Raji (cell line): ENCODE data around the gene DDIT3.

ENCODE experiments used
- POLR2A ChIP-seq: IDR thresholded peaks from 2 replicates; pipeline ENCODE4 v1.6.1; 2011; ENCODE audit warnings: low read depth, low read length, control low read depth; ENCODE audit not compliant: insufficient read depth

Gene DDIT3

DNA sequence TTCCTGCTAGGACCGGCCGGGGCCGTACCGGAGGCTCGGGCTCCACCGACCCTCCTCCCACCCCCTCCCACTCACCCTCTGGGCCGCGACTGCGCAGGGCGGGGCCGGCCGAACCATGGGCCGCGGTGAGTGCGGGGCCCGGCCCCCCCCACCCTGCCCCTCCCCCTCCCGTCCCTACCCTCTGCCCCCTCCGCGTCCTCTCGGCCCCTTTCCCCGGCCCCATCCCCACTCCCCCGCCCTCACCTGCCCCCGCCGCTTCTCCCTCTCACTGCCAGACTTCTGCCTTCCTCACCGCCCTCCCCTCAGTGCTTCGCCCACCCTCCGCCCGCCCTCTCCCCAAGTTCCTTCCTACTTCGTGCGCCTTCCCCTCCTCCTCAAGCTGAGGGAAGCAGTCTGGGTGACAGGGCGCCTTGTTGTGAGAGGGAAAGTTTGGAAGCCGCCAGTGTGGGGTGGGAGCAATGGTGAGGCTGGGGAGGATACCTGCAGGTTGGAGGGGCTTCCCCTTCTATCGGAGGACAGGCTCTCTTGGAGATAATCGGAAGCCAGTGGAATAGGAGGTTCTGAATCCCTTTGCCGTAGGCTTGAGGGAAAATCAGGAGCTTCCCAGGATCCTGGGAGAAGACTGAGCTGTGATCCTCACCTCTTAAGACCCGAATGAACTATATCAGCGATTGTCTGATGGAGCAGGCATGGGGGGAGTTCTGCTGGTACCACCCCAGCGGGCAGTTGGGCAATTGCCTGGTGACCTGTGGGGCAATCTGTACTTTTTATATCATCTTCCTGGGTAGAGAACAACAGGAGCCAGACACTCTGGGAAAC, 2.8 kb upstream of the DDIT3 start:
- TF ChIP-seq POLR2A = peak; percentile 1

DNA sequence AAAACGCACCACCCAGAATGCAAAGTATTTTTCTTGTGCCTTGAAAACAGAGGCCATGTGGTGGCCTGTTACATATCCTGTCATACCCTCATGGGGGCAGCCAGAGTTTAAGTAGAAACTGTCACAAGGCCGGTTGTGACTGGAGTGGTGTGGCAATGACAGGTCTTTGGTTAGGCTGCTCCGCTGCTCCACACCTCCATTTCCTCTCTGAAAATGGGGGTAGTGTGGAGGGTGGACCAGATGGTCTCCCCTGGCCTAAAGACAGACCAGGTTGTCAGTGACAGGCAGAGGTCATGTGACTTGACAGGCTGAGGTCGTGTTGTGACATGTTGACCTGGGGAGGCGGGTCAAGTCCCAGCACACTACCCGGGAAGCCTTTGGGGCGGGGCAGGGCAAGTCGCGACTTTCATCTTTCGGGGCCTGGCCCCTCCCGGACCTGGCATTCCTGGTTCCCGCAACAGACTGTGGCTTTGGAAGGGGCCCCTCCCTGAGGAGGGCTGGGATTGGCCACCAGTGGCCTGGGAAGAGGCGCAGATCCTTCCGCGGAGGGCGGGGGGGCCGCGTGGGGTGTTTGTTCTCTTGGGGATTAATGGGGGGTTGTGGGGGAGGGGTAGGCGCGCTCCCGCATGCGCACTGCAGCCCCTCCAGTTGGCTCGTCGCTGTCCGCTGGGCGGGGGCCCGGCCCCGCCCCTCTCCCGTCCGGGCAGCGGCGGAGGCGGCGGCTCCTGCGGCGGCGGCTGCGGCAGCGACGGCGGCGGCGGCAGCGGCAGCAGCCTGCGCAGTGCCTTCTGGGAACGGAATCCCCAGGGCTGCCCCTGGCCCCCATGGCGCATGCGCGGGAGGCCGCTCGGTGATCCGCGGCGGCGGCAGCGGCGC, 1.9 kb upstream of the DDIT3 start, which contains the start of gene MBD6:
TSS of gene MBD6 (plus strand) at position 814 of the 876 bp plus-strand sequence. CDS start 1,480 bp downstream, outside the sequence.
- TF ChIP-seq POLR2A = peak; percentile 67

DNA sequence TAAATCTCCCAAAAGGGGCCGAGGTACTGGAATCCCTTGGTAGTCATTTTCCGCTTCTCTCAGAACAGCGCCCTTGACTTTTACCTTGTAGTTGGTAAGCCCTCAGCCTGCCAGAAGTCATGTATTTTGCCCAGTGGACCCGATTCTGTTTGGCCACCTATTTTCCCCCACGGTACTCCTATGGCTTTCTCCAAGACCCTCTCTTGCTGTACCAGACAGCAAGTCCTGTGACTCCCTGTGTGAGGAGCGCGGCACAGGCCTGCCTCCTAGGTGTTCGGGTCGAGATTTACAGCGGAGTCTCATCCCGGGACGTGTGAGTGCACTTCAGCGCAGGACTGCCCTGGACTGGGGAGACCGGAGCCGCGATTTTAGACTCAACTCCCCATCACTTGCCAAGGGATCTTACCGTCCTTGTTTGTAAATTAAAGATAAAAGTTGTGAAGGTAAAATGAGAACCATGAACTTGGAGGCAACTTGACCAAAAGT, 1.3 kb upstream of the DDIT3 start:
- no peak for TF ChIP-seq POLR2A

DNA sequence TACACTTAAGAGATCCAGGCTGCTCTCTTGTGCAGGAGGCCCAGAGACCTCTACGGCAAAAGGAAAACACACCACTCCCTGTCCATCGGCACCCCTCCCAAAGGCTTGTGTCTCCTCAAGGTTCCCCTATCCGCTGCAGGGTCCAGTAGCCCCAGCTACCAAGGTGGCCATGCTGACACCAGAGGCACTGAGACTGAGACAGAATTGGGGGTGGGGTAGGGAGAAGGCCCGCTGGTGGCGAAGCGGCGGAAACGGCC, 590 bp downstream of the DDIT3 start:
- no peak for TF ChIP-seq POLR2A

DNA sequence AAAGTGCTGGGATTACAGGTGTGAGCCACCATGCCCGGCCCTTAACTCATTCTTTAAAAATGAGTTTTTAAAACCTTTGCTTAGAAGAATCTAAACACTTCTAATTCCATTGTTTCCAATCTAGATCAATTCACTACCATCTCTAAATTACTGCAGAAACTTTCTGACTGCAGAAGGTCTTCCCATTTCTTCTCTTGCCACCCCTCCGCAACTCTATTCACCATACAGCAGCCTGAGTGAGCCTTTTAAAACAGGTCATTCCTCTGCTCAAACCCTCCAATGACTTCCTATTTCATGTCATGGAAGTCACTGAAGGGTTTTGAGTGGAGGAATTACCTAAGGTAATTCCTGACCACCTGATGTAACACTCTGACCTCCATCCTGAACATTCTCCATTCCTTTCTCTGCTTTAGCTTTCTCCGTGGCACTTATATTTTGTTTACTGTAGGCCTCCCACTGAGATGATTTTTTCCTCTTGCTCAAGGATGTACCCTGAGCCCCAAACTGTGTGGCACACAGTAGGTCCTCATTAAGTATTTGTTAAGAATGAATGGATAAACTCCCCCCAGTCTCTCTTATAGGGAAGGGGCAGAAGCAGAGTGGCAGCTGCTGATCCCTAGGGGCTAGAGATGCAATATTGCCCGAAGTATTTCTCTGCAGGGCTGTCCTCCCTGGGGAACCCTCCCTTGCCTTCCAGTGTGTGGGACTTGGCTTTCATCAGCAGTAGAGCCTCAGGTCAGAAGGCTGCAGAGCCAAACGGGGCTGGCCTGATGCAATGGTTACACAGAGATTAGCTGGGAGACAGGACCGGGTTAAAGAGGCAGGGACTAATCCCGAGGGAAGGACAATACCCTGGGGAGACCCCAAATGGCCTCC, 1.2 kb downstream of the DDIT3 start:
- TF ChIP-seq POLR2A = no peak

DNA sequence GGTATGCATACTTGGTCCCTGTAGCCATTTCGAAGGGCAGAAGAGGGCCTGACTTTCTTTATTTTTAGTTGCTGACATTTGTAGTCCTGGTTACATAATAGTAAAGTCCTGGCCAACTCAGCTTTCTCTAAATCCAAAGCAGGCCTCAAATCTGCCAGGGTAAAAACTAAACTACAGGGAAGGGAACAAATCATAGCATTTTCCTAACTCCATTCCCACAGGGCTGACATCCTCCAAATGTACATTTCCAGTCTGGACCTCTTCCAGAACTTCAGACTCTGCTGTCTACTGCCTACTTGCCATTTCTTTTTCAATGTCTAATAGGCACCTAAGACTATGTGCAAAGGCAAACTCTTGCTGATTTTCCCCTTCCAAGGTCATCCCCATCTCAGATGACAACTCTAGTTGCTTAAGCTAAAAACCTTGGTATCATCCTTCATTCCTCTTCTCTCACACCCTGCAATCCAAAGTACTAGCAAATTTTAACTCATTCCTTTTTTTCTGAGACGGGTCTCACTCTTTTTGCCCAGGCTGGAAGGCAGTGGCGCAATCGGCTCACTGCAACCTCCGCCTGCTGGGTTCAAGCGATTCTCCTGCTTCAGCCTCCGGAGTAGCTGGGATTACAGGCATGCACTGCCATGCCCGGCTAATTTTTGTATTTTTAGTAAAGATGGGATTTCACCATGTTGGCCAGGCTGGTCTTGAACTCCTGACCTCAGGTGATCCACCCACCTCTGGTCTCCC, 2.0 kb downstream of the DDIT3 start:
- TF ChIP-seq POLR2A = no peak

DNA sequence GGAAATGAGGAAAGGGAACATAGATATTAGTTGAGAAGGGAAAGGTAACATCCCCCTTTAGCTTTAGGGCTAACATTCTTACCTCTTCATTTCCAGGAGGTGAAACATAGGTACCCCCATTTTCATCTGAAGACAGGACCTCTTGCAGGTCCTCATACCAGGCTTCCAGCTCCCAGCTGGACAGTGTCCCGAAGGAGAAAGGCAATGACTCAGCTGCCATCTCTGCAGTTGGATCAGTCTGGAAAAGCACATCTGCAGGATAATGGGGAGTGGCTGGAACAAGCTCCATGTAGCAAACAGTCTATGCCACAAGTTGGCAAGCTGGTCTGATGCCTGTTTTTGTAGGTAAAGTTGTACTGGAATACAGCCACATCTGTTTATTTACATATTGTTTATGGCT, 3.1 kb downstream of the DDIT3 start:
- no peak for TF ChIP-seq POLR2A

DNA sequence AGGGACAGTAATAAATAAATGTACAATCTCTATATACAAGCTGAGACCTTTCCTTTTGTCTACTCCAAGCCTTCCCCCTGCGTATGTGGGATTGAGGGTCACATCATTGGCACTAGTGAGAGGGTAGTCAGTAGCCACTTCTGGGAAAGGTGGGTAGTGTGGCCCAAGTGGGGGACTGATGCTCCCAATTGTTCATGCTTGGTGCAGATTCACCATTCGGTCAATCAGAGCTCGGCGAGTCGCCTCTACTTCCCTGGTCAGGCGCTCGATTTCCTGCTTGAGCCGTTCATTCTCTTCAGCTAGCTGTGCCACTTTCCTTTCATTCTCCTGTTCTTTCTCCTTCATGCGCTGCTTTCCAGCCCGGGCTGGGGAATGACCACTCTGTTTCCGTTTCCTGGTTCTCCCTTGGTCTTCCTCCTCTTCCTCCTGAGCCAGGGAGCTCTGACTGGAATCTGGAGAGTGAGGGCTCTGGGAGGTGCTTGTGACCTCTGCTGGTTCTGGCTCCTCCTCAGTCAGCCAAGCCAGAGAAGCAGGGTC, 3.6 kb downstream of the DDIT3 start:
- no peak for TF ChIP-seq POLR2A

DNA sequence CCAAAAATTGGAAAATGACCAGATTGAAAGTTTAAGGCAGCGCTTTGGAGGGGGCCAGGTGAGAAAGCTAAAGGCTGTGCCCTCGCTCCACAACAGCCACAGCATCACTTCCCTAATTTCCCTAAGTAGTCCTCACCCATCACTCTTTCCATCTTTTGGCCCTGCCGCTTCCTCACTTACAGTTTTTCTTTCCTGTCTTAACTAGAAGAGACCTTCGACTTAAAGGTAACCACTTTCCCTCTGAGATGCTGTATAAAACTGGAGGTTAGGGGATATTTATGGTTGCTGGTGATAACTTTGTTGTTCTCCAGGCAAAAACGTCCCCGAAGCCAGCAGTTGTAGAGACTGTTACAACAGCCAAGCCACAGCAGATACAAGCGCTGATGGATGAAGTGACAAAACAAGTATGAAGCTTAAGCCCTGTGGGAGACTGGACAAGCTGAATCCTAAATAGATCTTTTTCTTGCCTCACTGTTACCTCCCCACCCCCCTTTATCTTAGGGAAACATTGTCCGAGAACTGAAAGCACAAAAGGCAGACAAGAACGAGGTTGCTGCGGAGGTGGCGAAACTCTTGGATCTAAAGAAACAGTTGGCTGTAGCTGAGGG, 4.3 kb downstream of the DDIT3 start:
- no peak for TF ChIP-seq POLR2A

DNA sequence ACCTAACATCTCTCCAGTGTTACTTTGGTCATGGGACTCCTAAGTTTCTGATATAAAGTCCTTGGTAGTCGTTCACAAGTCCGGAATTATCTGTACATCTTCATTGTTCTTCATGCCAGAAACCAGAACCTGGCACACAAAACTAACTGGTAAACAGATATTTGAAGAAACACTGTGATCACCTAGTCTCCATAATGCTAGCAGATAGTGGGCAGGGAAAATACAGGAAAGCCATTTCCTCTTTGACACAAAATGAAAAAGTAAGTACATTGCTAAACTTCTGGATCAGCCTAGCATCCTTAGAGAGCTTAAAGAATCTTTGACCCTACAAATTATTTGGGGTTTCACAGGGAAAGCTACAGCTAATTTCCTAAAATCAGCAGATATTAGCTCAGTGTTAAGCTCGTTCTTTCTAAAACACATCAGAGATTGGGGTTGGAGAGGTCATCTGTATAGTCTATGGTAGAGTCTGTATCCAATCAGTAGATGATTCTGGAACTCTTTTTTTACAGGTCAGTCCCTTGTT, 4.8 kb downstream of the DDIT3 start:
- 0 out of 2 replicates have a peak, but pooled peaks have one; percentile 2 for TF ChIP-seq POLR2A

DNA sequence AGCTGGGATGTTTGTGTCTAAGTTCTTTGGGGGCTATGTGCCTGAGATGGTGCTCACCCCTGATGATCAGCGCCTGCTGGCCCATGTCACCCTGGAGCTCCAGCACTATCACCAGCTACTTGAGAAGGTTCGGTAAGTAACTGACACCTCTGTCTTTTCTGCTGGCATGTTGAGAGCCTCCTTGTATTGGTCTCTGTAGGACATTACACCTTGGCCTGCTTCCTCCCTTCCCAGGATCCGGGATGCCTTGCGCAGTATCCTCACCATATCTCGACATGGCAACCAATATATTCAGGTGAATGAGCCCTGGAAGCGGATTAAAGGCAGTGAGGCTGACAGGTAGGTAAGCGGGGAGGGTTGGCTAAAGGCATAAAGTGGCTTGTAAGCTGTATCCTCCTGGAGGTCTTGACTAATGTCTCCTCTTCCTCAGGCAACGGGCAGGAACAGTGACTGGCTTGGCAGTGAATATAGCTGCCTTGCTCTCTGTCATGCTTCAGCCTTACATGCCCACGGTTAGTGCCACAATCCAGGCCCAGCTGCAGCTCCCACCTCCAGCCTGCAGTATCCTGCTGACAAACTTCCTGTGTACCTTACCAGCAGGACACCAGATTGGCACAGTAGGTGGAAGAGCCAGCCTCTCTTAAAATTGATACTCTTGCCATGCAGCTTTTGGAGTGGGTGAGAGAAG, 5.5 kb downstream of the DDIT3 start:
- peak; percentile 10; the same call in 1 of the 2 replicates for TF ChIP-seq POLR2A

DNA sequence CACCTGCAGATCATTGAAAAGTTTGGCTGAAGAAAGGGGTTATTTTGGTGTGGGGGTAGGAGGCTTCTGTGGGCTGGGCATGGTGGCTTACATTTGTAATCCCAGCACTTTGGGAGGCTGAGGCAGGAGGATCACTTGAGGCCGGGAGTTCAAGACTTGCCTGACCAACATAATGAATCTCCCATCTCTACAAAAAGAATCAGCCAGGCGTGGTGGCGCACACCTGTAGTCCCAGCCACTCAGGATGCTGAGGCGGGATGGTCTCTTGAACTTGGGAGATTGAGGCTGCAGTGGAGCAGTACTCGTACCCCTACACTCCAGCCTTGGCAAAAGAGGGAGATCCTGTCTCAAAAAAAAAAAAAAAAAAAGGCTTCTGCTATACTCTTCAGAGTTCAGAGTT, 7.0 kb downstream of the DDIT3 start:
- TF ChIP-seq POLR2A = no peak

DNA sequence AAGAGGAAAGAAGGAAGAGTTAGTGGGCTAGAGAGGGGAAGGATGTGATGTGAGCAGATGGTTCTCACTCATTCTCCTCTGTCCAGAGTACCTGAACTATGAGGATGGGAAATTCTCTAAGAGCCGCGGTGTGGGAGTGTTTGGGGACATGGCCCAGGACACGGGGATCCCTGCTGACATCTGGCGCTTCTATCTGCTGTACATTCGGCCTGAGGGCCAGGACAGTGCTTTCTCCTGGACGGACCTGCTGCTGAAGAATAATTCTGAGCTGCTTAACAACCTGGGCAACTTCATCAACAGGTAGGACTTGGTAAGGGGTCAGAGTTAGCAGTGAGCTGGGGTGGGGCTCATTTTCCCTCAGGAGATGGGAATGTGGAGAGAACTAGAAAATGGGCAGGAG, 7.6 kb downstream of the DDIT3 start:
- TF ChIP-seq POLR2A = no peak
